ENCODE measurements around the gene RDH13.
"Not testable (repeated sequence)": the region's sequence is repeated elsewhere in the genome, so short reads cannot be mapped to it uniquely, and the experiment has no call there.

The RDH13 gene

GRCh38 chr19:55010561-55010960, 52.4 kb downstream of the RDH13 start:
- DNase-seq: not testable (repeated sequence)

- not testable (repeated sequence) for DNase-seq
Measured at GRCh38 chr19:55008781-55009180, 54.2 kb downstream of the RDH13 start.

- DNase-seq: not testable (repeated sequence)
Measured at GRCh38 chr19:55008189-55008588, 54.8 kb downstream of the RDH13 start.

- not testable (repeated sequence) for DNase-seq
Measured at GRCh38 chr19:55007537-55007936, 55.4 kb downstream of the RDH13 start.

GRCh38 chr19:55006795-55007194, 56.2 kb downstream of the RDH13 start:
- not testable (repeated sequence) for DNase-seq

GRCh38 chr19:55005684-55006488, 57.1 kb downstream of the RDH13 start:
- DNase-seq: no peak

- no peak for DNase-seq
Measured at GRCh38 chr19:55000761-55001160, 62.2 kb downstream of the RDH13 start.

GRCh38 chr19:54998751-54999239, 64.2 kb downstream of the RDH13 start:
- not testable (repeated sequence) for DNase-seq

- no peak for DNase-seq
Measured at GRCh38 chr19:54995561-54995960, 67.4 kb downstream of the RDH13 start.
